Pancreas (tissue), 10 donors: ENCODE results near the gene SNIP1. TPM values are rescaled to one million over a fixed set of nuclear protein-coding genes. Genes with fewer than 3 reads are reported as not detected.
"Not testable (repeated sequence)": the region's sequence is repeated elsewhere in the genome, so short reads cannot be mapped to it uniquely, and the experiment has no call there.

Source experiments
- ATAC-seq, 4 donors: fragments of 200-7000 bp; cut with Tn5 transposase; one replicate each; pipeline versions ENCODE4 v1.8.0 to v1.9.1; 2020; ENCODE audit warnings: mild to moderate bottlenecking in 4 of 4, moderate library complexity in 4 of 4
- DNase-seq, 6 donors: peaks; one replicate each; pipeline ENCODE4 v3.0.0-alpha.2; 2020
- FAIRE-seq: peaks from 2 replicates; lab custom pipeline; 2012; peaks lifted over from hg19 to GRCh38; lab: Jason Lieb, UNC
- H3K27ac ChIP-seq, 4 donors: fragments of 200-600 bp; sonication (generic); 1 replicate in 3 of 4; 2 replicates in 1 of 4; pipeline versions ENCODE4 v1.5.0 to v1.8.0; 2020
- H3K27me3 ChIP-seq, 4 donors: fragments of 200-600 bp; one replicate each; pipeline ENCODE4 v1.8.0; 2021
- H3K36me3 ChIP-seq, 3 donors: fragments of 200-600 bp; sonication (generic) in 1 of 3; one replicate each; pipeline versions ENCODE4 v1.5.0 to v1.8.0; 2020 to 2021
- H3K4me1 ChIP-seq, 3 donors: fragments of 200-600 bp; one replicate each; pipeline ENCODE4 v1.8.0; 2021
- H3K4me3 ChIP-seq, 4 donors: fragments of 200-600 bp; sonication (generic) in 2 of 4; one replicate each; pipeline versions ENCODE4 v1.5.0 to v1.8.0; 2020 to 2021
- H3K9me3 ChIP-seq, 4 donors: fragments of 200-600 bp; one replicate each; pipeline ENCODE4 v1.8.0; 2021
- CTCF ChIP-seq, 4 donors: fragments of 200-600 bp; sonication (generic) in 3 of 4; IDR thresholded peaks; one replicate each; pipeline versions ENCODE4 v1.5.0 to v1.8.0; 2021; ENCODE audit warnings: antibody characterized with exemption in 4 of 4
- WGBS, 2 donors: extraction: QIAGEN DNeasy Blood & Tissue Kit; methylation state at CpG; one replicate each; pipeline ENCODE4 v1.1.7; 2013; 5-methylcytosine and 5-hydroxymethylcytosine counted together
- intact Hi-C, 3 donors: fragments of 100-400 bp; cut with DNase I; formaldehyde crosslinking; loops; one replicate each; pipeline versions ENCODE4 v1.11.1 to v1.14.2; 2022
- polyA plus RNA-seq, 2 donors: library from polyadenylated mRNA; stranded (reverse); fragments of 200-250 nt; gene quantifications; one replicate each; pipeline ENCODE4 v1.2.3, GENCODE V29; 2013
- total RNA-seq, 6 donors: library from RNA; stranded (reverse); fragmentation: NEBNext Ultra II Directional in 4 of 6; extraction: Animal tissue kit (Norgen Biotek cat#: 25700) in 4 of 6; gene quantifications; one replicate each; pipeline versions ENCODE4 v1.2.1 to v1.2.4, GENCODE V29; 2021 to 2023
- donor health status: healthy with polysubstance abuse.
- donor health status: DM: no; HTN: no; CAD: no; lungs with moderate emphysema.
- donor health status: DM: no; HTN: no; CAD: no.
- donor health status: control.
- donor health status: control.
- donor health status: Bipolar disorder and iron deficiency.
- donor health status: DM: yes; HTN: yes; CAD: no.
- donor health status: DM: no; HTN: no; CAD: no.
- donor health status: DM: no; HTN: no; CAD: no.
- donor health status: DM: yes; HTN: yes; CAD: no.

Gene SNIP1
- total and polyA plus RNA-seq, 8 donors, result 2.7 to 7.8 (median 6.8) TPM

DNA sequence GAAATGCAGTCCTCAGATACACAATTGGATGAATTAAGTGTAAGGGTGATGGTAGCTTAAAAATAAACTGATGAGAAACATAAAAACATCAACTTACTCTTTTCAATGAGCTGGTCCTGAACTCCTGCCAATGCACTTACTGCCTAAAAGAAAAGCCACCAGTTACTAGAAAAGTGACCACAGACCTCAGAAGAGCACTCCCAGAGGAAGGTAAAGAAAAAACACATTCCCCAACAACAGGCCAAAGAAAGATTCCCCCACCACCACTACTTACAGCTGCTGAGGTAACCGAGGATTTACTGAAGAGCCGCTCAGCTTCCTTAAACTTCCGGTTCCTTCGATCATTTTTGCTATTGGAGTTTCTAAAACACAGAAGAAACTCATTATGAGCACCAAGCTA lies 44.9 kb downstream of the SNIP1 start:
- TF ChIP-seq CTCF (IDR thresholded peaks at IDR 0.05), result no peak
- peaks cover 0 to 6% (median 0%) of the 10 kb centered on the region in 3 donors for H3K4me1 ChIP-seq
- peaks cover 3 to 28% (median 4%) of the 10 kb centered on the region in 3 donors for H3K36me3 ChIP-seq
- H3K4me3 ChIP-seq, result no peak overlapping the region
- DNase-seq, result no peak
- H3K27me3 ChIP-seq, result no peaks in the 10 kb centered on the region
- 90 to 91% methylated on average over 4 of the region's 4 CpGs for WGBS, 2 donors
- ATAC-seq, result no peak
- H3K9me3 ChIP-seq, result no peaks in the 10 kb centered on the region
- FAIRE-seq, result no peak
- no peak overlapping the region for H3K27ac ChIP-seq
- intact Hi-C loops, result no loop called here

DNA sequence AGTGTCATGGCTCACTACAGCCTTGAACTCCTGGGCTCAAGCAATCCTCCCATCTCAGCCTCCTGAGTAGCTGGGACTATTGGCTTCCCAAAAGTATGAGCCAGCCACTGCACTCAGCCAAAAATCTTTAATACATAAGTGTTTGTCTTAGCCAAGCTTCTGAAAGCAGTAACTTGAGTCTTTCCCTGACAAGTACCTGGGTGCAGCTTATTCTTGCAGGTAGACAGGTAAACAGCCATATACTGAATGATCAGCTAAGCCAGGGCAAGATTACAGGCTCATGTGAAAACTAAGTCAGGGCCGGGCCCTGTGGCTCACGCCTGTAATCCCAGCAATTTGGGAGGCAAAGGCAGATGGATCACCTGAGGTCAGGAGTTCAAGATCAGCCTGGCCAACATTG lies 47.4 kb downstream of the SNIP1 start:
- DNase-seq (no peak), FAIRE-seq (no peak), ATAC-seq (no peak)
- no peaks in the 10 kb centered on the region for H3K4me1 ChIP-seq
- 93 to 97% methylated on average over 2 of the region's 2 CpGs for WGBS, 2 donors
- no peak for TF ChIP-seq CTCF (IDR thresholded peaks at IDR 0.05)
- no peak overlapping the region for H3K4me3 ChIP-seq
- no peak overlapping the region for H3K27ac ChIP-seq
- intact Hi-C loops, result no loop called here
- H3K9me3 ChIP-seq, result no peaks in the 10 kb centered on the region
- peaks cover 3 to 16% (median 4%) of the 10 kb centered on the region in 3 donors for H3K36me3 ChIP-seq
- H3K27me3 ChIP-seq, result no peaks in the 10 kb centered on the region

- H3K9me3 ChIP-seq, H3K27ac ChIP-seq, intact Hi-C loops, ATAC-seq, H3K4me3 ChIP-seq, DNase-seq, FAIRE-seq, H3K27me3 ChIP-seq: not testable (repeated sequence)
- WGBS, 2 donors, result 92 to 93% methylated on average over 2 of the region's 2 CpGs
- Histone ChIP-seq H3K4me1 (peaks cover 11 to 19% (median 18%) of the 10 kb centered on the region in 3 donors), H3K36me3 (peaks cover 0 to 24% (median 8%) of the 10 kb centered on the region in 3 donors)
Observed at GRCh38 chr1:37502791-37503190, 51.3 kb downstream of the SNIP1 start.

GRCh38 chr1:37502104-37502503 lies 52.0 kb downstream of the SNIP1 start:
- DNase-seq, result no peak
- intact Hi-C loops, result no loop called here
- H3K4me1 ChIP-seq, result peaks cover 11 to 21% (median 20%) of the 10 kb centered on the region in 3 donors
- H3K9me3 ChIP-seq, result no peaks in the 10 kb centered on the region
- H3K27ac ChIP-seq, result no peak overlapping the region
- ATAC-seq, result no peak
- FAIRE-seq, result no peak
- TF ChIP-seq CTCF (IDR thresholded peaks at IDR 0.05), result no peak
- H3K36me3 ChIP-seq, result peaks cover 0 to 24% (median 8%) of the 10 kb centered on the region in 3 donors
- H3K27me3 ChIP-seq, result no peaks in the 10 kb centered on the region
- H3K4me3 ChIP-seq, result no peak overlapping the region

GRCh38 chr1:37501661-37502060 lies 52.4 kb downstream of the SNIP1 start:
- Histone ChIP-seq H3K36me3 (peaks cover 0 to 24% (median 8%) of the 10 kb centered on the region in 3 donors), H3K9me3 (no peaks in the 10 kb centered on the region), H3K27ac (no peak overlapping the region), H3K27me3 (no peaks in the 10 kb centered on the region), H3K4me1 (peaks cover 11 to 21% (median 20%) of the 10 kb centered on the region in 3 donors), H3K4me3 (no peak overlapping the region)
- FAIRE-seq (no peak), ATAC-seq (no peak), DNase-seq (no peak)
- whole genome bisulfite sequencing, 2 donors, result 90 to 91% methylated on average over 5 of the region's 5 CpGs
- TF ChIP-seq CTCF (IDR thresholded peaks at IDR 0.05), result no peak
- intact Hi-C loops, result no loop called here
